22Rv1 (cell line): ENCODE data around the gene TSTD2.

Experiments
- ZFX ChIP-seq: fragments of 450-650 bp; IDR thresholded peaks from 2 replicates; pipeline ENCODE4 v1.6.1; 2017; ENCODE audit warnings: antibody characterized with exemption, borderline replicate concordance
- TF ChIP-seq, protein P1 (sequence below): fragments of 450-650 bp; IDR thresholded peaks from 2 replicates; pipeline ENCODE4 v1.5.1; 2017; ENCODE audit warnings: mild to moderate bottlenecking

DNA sequence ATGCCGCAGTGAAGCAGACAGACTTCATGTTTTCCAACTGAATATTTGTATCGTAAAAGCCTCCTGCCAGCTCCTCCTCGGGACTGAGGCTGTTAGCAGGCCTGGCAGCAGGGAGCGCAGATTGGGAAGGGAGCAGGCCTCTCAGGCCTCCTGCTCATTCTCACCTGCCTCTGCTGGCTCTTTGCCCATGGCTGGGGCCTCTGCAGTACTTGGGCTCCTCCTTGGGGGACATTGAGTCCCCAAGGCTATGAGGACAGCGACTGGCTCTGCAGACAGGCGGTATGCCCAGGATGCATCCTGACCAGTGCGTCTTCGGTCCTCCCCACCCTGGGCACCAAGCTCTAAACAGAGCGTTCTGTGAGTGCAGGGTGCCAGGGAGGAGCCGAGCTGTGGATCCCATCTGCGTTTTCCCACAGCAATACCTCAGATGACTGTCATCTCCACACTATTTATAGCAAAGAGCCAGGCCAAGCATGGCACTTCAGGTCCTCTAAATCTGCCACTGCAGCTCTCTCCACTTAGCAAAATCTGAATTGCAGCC, 38.7 kb downstream of the TSTD2 start:
- TF ChIP-seq, protein P1, sequence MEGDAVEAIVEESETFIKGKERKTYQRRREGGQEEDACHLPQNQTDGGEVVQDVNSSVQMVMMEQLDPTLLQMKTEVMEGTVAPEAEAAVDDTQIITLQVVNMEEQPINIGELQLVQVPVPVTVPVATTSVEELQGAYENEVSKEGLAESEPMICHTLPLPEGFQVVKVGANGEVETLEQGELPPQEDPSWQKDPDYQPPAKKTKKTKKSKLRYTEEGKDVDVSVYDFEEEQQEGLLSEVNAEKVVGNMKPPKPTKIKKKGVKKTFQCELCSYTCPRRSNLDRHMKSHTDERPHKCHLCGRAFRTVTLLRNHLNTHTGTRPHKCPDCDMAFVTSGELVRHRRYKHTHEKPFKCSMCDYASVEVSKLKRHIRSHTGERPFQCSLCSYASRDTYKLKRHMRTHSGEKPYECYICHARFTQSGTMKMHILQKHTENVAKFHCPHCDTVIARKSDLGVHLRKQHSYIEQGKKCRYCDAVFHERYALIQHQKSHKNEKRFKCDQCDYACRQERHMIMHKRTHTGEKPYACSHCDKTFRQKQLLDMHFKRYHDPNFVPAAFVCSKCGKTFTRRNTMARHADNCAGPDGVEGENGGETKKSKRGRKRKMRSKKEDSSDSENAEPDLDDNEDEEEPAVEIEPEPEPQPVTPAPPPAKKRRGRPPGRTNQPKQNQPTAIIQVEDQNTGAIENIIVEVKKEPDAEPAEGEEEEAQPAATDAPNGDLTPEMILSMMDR, result no peak
- TF ChIP-seq ZFX, result no peak
